GM10266 (cell line): ENCODE measurements around the gene TMEM255A.

ENCODE experiments used
- DNase-seq: peaks from one replicate; pipeline ENCODE4 v3.0.0; 2012; ENCODE audit errors: extremely low spot score
- TF ChIP-seq, protein P1 (sequence below): IDR thresholded peaks from 2 replicates; pipeline ENCODE4 v1.5.1; 2012; ENCODE audit warnings: mild to moderate bottlenecking, low read depth; ENCODE audit not compliant: control insufficient read depth, insufficient read depth; ENCODE audit errors: missing control alignments

Gene TMEM255A

DNA sequence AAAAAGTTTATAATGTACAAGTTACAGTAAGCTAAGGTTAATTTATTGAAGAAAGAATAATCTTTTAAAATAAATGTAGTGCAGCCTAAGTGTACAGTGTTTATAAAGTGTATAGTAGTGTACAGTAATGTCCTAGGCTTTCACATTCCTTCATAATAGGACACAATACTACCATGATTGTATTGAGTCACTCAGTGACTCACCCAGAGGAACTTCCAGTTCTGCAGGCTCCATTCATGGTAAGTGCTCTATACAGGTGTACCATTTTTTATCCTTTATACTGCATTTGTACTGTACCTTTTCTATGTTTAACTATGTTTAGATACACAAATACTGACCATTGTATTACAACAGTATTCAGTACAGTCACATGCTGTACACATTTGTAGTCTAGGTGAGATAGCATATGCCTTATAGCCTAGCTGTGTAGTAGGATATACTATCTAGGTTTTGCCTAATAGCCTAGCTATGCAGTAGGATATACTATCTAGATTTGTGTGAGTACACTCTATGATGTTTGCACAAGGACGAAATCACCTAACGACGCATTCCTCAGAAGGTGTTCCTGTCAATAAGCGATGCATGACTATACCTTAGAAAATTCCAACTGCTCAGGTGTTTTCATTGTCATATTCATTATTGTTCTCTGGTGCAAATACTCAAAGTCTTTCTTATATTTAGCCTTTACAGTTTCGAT lies 5.5 kb upstream of the TMEM255A start:
- TF ChIP-seq, protein P1, sequence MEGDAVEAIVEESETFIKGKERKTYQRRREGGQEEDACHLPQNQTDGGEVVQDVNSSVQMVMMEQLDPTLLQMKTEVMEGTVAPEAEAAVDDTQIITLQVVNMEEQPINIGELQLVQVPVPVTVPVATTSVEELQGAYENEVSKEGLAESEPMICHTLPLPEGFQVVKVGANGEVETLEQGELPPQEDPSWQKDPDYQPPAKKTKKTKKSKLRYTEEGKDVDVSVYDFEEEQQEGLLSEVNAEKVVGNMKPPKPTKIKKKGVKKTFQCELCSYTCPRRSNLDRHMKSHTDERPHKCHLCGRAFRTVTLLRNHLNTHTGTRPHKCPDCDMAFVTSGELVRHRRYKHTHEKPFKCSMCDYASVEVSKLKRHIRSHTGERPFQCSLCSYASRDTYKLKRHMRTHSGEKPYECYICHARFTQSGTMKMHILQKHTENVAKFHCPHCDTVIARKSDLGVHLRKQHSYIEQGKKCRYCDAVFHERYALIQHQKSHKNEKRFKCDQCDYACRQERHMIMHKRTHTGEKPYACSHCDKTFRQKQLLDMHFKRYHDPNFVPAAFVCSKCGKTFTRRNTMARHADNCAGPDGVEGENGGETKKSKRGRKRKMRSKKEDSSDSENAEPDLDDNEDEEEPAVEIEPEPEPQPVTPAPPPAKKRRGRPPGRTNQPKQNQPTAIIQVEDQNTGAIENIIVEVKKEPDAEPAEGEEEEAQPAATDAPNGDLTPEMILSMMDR: no peak
- no peak for DNase-seq

DNA sequence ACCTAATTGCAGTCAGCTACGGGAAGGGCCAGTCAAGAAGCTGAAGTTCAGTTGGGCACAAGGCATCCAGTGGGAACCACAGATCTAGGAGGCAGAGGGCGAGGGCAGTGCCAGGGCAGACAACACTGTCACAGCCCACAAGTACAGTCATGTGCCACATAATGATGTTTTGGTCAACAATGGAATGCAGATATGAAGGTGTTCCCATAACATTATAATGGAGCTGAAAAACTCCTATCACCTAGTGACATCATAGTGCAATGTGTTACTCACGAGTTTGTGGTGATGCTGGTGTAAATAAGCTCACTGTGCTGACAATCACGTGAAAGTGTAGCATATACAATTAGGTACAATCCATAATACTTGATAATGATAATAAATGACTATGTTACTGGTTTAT lies 4.5 kb upstream of the TMEM255A start:
- no peak for DNase-seq
- TF ChIP-seq, protein P1: no peak

DNA sequence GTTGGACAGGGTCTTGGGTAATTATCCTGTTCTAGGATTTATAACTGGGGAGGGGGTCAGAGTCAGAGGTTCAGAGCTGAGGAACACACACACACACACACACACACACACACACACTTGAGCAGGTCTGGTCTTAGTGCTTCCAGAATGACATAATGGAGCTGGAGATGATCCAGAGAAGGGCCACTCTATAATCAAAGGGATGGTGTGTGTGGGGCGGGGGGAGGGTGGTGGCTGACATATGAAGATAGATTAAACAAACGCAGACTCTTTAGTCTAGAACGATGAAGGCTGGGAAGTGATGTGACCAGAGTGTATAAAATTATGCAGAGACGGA lies 434 bp upstream of the TMEM255A start:
- no peak for DNase-seq
- TF ChIP-seq, protein P1: no peak

DNA sequence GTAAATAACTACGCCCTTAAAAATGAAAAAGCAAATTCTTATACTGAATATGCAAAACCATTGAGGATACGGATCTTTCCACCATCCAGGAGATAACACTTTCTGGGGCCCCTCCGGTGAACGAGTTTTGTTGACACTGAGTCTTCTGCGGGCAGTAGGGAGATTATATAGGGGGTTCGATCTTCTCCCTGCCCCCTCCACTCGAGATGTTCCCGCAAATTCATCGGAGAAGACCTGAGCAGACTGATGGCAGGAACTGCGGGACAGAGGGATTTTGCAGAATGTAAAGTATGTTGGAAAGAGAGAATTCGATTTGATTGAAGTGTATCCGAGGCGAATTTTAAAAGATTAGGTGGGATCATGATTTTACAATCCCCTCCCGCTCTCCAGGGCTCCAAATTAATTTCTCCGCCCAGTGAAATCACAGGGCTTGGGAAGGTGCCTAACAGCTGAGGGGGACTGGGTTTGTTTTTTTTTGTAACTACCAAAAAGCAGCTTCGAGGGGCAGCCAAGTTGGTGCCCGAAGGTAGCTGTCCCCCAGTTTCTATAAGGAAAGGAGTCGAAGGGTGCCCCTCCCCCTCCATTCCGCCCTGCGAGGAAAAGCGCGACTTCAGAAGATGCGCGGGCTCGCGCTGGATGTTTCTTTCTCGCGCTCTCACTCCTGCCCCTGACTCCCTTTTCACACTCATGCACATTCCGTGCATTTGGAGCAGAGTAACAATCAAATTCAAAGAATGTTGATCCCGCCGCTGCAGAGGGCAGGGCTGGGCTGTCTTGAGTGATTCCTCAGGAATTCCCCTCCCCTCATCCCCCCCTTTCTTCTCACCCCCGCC lies 1.2 kb downstream of the TMEM255A start:
- no peak for DNase-seq

DNA sequence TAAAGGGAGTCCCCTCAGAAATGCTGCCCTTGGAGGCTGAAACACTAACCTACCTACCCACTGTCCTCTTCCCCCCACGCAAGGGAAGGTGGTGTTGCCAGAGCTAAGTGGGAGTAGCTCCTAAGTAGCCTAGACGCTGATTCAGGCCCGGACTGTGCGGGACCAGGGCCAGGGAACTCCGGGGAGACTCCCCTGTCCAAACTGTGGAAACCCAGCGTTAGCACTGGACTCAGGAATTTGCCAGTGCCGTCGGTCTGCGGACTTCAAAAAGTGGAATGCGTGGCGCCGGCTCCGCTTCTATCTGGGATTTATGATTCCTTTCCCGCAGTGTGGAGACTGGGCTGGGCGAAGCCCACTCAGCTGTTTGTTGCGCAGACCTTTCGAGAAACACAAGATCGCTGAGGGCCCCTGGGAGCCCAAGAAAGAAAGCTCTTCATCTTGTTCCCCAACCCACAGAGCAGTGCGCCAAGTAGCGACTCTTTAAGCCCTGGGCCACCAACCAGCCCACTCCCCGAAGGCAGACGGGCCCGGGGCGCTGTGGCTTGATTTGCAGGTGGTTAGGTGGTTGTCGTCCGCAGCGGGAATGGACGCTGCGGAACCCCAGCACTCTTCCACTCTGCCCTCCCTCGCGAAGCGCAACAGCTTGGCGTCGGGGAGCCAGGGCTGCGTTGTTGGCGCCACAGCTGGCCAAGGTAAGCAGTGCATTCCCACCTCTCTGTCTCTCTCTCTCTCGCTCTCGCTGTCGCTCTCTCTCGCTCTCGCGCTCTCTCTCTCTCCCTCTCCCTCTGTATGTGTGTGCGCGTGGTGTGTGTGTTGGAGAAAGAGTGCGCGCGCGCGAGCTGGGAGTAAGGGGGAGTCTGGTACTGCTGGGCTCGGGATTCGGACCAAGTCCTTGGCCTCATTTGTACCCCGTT lies 2.0 kb downstream of the TMEM255A start:
- TF ChIP-seq, protein P1: peak; percentile 63
- DNase-seq: peak; percentile 39

More for the DNA sequence above, 1.2 kb downstream of the TMEM255A start:
- TF ChIP-seq, protein P1: no peak

DNA sequence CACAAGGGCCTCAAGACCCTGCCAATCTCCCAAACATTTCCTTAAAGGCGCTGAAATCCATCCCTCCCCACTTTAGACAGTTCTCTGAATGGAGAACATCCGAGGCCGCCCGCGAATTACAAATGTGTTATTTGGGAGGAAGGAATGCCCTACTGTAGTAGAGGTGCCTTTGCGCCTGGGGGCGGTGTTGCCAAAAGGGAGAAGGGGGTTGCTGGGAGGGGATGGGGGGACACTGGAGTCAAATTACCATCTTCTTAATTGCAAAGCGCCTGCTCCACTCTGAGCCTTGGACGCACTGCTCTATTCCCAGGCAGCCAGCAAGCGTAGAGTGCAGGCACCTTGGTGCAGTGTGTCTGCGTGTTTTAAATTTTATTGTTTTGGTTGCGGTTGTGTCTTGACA lies 2.7 kb downstream of the TMEM255A start:
- no peak for DNase-seq
- TF ChIP-seq, protein P1: no peak

DNA sequence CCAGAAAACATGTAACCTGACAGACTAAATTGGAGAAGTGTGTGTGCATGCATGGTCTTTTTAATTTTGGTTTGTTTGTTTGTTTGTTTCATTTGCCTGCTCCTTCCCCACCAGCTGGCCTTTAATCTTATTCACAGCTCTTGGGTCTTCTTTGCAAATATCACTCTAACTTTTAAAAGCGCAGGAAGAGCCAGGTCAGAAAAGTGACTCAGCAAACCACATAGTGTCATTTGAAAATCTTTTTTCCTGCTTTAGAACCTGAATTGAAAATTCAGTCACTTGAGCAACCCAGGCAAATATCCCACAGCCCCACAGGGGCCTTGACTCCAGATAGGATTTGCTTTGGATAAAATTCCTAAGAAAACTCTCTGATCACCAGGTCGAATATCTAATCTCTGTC lies 4.6 kb downstream of the TMEM255A start:
- no peak for DNase-seq
- TF ChIP-seq, protein P1: no peak
